ENCODE data around the gene PTMA. TPM values are rescaled to one million over a fixed set of nuclear protein-coding genes. Genes with fewer than 3 reads are reported as not detected.

PTMA gene
- total and polyA plus RNA-seq, 2 experiments from 2014 or later: 737 to 750 TPM

GRCh38 chr2:231692847-231693246, 15.5 kb upstream of the PTMA start:
- Histone ChIP-seq H3K36me3 (no peaks in the 10 kb centered on the region), H3K27me3 (no peaks in the 10 kb centered on the region), H3K4me3 (no peak overlapping the region), H3K9me3 (ENCODE audit: low read depth) (no peaks in the 10 kb centered on the region), H3K4me1 (ENCODE audit: low read depth) (no peaks in the 10 kb centered on the region), H3K27ac (no peak overlapping the region)
- no peak for TF ChIP-seq CTCF (IDR thresholded peaks at IDR 0.05; ENCODE audit: low read depth, low read length)
- DNase-seq (ENCODE audit: low read depth in 1 of 2, low spot score in 1 of 2): no peak

GRCh38 chr2:231693956-231694355, 14.4 kb upstream of the PTMA start:
- no peak for DNase-seq (ENCODE audit: low read depth in 1 of 2, low spot score in 1 of 2)
- no peak overlapping the region for H3K4me3 ChIP-seq
- TF ChIP-seq CTCF (IDR thresholded peaks at IDR 0.05; ENCODE audit: low read depth, low read length): no peak
- no peaks in the 10 kb centered on the region for H3K9me3 ChIP-seq (ENCODE audit: low read depth)
- no peak overlapping the region for H3K27ac ChIP-seq
- no peaks in the 10 kb centered on the region for H3K27me3 ChIP-seq
- no peaks in the 10 kb centered on the region for H3K4me1 ChIP-seq (ENCODE audit: low read depth)
- no peaks in the 10 kb centered on the region for H3K36me3 ChIP-seq

- Histone ChIP-seq H3K27ac (no peak overlapping the region), H3K4me3 (no peak overlapping the region), H3K27me3 (no peaks in the 10 kb centered on the region), H3K9me3 (ENCODE audit: low read depth) (no peaks in the 10 kb centered on the region), H3K4me1 (ENCODE audit: low read depth) (no peaks in the 10 kb centered on the region), H3K36me3 (no peaks in the 10 kb centered on the region)
- no peak for TF ChIP-seq CTCF (IDR thresholded peaks at IDR 0.05; ENCODE audit: low read depth, low read length)
- peak in 1 of 2 donors; percentile 46 for DNase-seq (ENCODE audit: low read depth in 1 of 2, low spot score in 1 of 2)
These were observed 12.3 kb upstream of the PTMA start for GRCh38 chr2:231696004-231696367.

- Histone ChIP-seq H3K36me3 (no peaks in the 10 kb centered on the region), H3K4me3 (no peak overlapping the region), H3K27ac (no peak overlapping the region), H3K27me3 (no peaks in the 10 kb centered on the region), H3K4me1 (ENCODE audit: low read depth) (no peaks in the 10 kb centered on the region), H3K9me3 (ENCODE audit: low read depth) (no peaks in the 10 kb centered on the region)
- TF ChIP-seq CTCF (IDR thresholded peaks at IDR 0.05; ENCODE audit: low read depth, low read length): no peak
- DNase-seq (ENCODE audit: low read depth in 1 of 2, low spot score in 1 of 2): no peak
These were observed 9.3 kb upstream of the PTMA start for GRCh38 chr2:231699006-231699405.

- no peak for TF ChIP-seq CTCF (IDR thresholded peaks at IDR 0.05; ENCODE audit: low read depth, low read length)
- no peak overlapping the region for H3K4me3 ChIP-seq
- H3K4me1 ChIP-seq (ENCODE audit: low read depth): no peaks in the 10 kb centered on the region
- H3K27me3 ChIP-seq: no peaks in the 10 kb centered on the region
- no peaks in the 10 kb centered on the region for H3K9me3 ChIP-seq (ENCODE audit: low read depth)
- no peaks in the 10 kb centered on the region for H3K36me3 ChIP-seq
- peak in 1 of 2 donors; percentile 92 for DNase-seq (ENCODE audit: low read depth in 1 of 2, low spot score in 1 of 2)
- H3K27ac ChIP-seq: no peak overlapping the region
These were observed 6.6 kb upstream of the PTMA start for GRCh38 chr2:231701456-231702373.
